GM23248 (cell line): ENCODE measurements around the gene ARHGAP45. TPM values are rescaled to one million over a fixed set of nuclear protein-coding genes. Genes with fewer than 3 reads are reported as not detected.

Source experiments
- DNase-seq: peaks from one replicate; pipeline ENCODE4 v3.0.0-alpha.2; 2015
- H2AFZ ChIP-seq: fragments of 200-600 bp; sonication (generic); 2 replicates; pipeline ENCODE4 v1.6.1; 2016; ENCODE audit warnings: antibody characterized with exemption
- H3F3A ChIP-seq: fragments of 200-600 bp; sonication (generic); 2 replicates; pipeline ENCODE4 v1.6.1; 2016; ENCODE audit warnings: mild to moderate bottlenecking, antibody characterized with exemption, mixed run types; ENCODE audit not compliant: insufficient read depth
- H3K27ac ChIP-seq: fragments of 200-600 bp; sonication (generic); 2 replicates; pipeline ENCODE4 v1.5.1; 2016; ENCODE audit warnings: mild to moderate bottlenecking
- H3K27me3 ChIP-seq: fragments of 200-600 bp; sonication (generic); replicated peaks from 2 replicates; pipeline ENCODE4 v1.6.1; 2016; ENCODE audit warnings: mild to moderate bottlenecking; ENCODE audit not compliant: insufficient read depth
- H3K36me3 ChIP-seq: fragments of 200-600 bp; sonication (generic); 2 replicates; pipeline ENCODE4 v1.6.1; 2016; ENCODE audit warnings: low read depth, mild to moderate bottlenecking
- H3K4me1 ChIP-seq: fragments of 200-600 bp; sonication (generic); 2 replicates; pipeline ENCODE4 v1.6.1; 2016; ENCODE audit warnings: mild to moderate bottlenecking; ENCODE audit not compliant: insufficient read depth
- H3K4me2 ChIP-seq: fragments of 200-600 bp; sonication (generic); one replicate; pipeline ENCODE4 v1.6.1; 2016; ENCODE audit warnings: mild to moderate bottlenecking; ENCODE audit not compliant: unreplicated experiment
- H3K4me3 ChIP-seq: fragments of 200-600 bp; sonication (generic); 2 replicates; pipeline ENCODE4 v1.5.1; 2016; ENCODE audit warnings: mild to moderate bottlenecking
- H3K79me2 ChIP-seq: fragments of 200-600 bp; sonication (generic); 2 replicates; pipeline ENCODE4 v1.6.1; 2016; ENCODE audit warnings: mild to moderate bottlenecking; ENCODE audit not compliant: insufficient read depth
- H3K9ac ChIP-seq: fragments of 200-600 bp; sonication (generic); 2 replicates; pipeline ENCODE4 v1.6.1; 2016; ENCODE audit warnings: mild to moderate bottlenecking
- H3K9me2 ChIP-seq: fragments of 200-600 bp; sonication (generic); 2 replicates; pipeline ENCODE4 v1.6.1; 2016; ENCODE audit warnings: mixed run types, mild to moderate bottlenecking, moderate library complexity; ENCODE audit not compliant: insufficient read depth
- H3K9me3 ChIP-seq: fragments of 200-600 bp; sonication (generic); one replicate; pipeline ENCODE4 v1.6.1; 2017; ENCODE audit warnings: low read depth
- H4K20me1 ChIP-seq: fragments of 200-600 bp; sonication (generic); 2 replicates; pipeline ENCODE4 v1.6.0; 2016; ENCODE audit not compliant: insufficient read depth
- EZH2 ChIP-seq: fragments of 200-600 bp; sonication (generic); IDR thresholded peaks from 2 replicates; pipeline ENCODE4 v1.6.1; 2018; ENCODE audit warnings: antibody characterized with exemption, mild to moderate bottlenecking; ENCODE audit not compliant: insufficient read depth, poor library complexity, severe bottlenecking
- EZH2phosphoT487 ChIP-seq: fragments of 200-600 bp; sonication (generic); IDR thresholded peaks from 2 replicates; pipeline ENCODE4 v1.6.1; 2018; ENCODE audit warnings: antibody characterized with exemption, moderate library complexity, mild to moderate bottlenecking, low read depth; ENCODE audit not compliant: insufficient read depth
- WGBS, 2 experiments: methylation state at CpG; one replicate each; pipeline ENCODE4 v1.1.6; 2015 to 2017; ENCODE audit warnings: low lambda C conversion rate in 2 of 2, low coverage in 1 of 2; ENCODE audit errors: missing lambda C conversion rate in 2 of 2; 5-methylcytosine and 5-hydroxymethylcytosine counted together
- in situ Hi-C: fragments of 300-500 bp; cut with MboI; formaldehyde crosslinking; loops from 2 replicates; pipeline ENCODE4 v1.15.0; 2020
- polyA plus RNA-seq: library from polyadenylated mRNA; unstranded; fragments of >200 nt; fragmentation: Nextera tagmentation; extraction: Ambion mirVana; gene quantifications from 2 replicates; pipeline ENCODE4 v1.2.1, GENCODE V29; 2016
- total RNA-seq: library from RNA; depleted of rRNA; stranded (reverse); fragments of >200 nt; shearing (Covaris generic); gene quantifications from 2 replicates; pipeline ENCODE4 v1.2.3, GENCODE V29; 2014

The ARHGAP45 gene
- total and polyA plus RNA-seq, 2 experiments from 2014 or later, result 3.5 to 6.3 TPM

- Histone ChIP-seq H2AFZ (no peak overlapping the region), H3K27me3 (no peaks in the 10 kb centered on the region), H3K4me3 (no peak overlapping the region), H3K9me3 (no peaks in the 10 kb centered on the region), H3K9me2 (no peaks in the 10 kb centered on the region), H3F3A (no peaks in the 10 kb centered on the region), H3K36me3 (no peaks in the 10 kb centered on the region), H4K20me1 (no peaks in the 10 kb centered on the region), H3K4me2 (no peak overlapping the region), H3K4me1 (no peaks in the 10 kb centered on the region), H3K27ac (no peak overlapping the region), H3K79me2 (no peaks in the 10 kb centered on the region), H3K9ac (no peak overlapping the region)
- 39 to 50% methylated on average over 6 to 11 of the region's 11 CpGs for WGBS, 2 experiments
- TF ChIP-seq EZH2phosphoT487 (no peak), EZH2 (no peak)
- no peak for DNase-seq
- in situ Hi-C loops, result no loop called here
Measured at GRCh38 chr19:1049800-1050199, 17.2 kb upstream of the ARHGAP45 start.

DNA sequence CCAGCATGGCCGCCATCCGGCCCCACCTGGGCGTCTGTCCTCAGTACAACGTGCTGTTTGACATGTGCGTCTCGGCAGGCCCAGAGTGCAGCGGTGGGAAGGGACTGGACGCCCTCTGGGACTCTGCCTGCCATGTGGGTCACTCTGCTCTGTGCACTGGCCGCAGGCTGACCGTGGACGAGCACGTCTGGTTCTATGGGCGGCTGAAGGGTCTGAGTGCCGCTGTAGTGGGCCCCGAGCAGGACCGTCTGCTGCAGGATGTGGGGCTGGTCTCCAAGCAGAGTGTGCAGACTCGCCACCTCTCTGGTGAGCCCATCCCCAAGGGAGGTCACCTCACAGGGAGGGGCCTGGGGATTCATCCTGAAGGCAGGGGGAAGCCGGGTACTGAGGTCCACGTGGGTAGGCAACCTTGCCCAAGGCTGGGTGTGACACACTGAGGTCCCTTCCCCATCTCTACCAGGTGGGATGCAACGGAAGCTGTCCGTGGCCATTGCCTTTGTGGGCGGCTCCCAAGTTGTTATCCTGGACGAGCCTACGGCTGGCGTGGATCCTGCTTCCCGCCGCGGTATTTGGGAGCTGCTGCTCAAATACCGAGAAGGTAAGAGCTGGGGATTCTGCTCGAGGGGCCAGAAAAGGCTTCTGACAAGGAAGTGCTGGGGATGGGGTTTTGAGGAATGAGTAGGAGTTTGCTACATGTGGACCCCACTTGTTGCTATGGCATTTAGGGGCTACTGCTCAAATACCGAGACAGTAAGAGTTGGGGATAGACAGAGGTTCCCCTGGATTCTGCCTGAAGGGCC lies 15.8 kb upstream of the ARHGAP45 start:
- no peak overlapping the region for H3K4me2 ChIP-seq
- no peaks in the 10 kb centered on the region for H3F3A ChIP-seq
- TF ChIP-seq EZH2, result no peak
- no peak for TF ChIP-seq EZH2phosphoT487
- H4K20me1 ChIP-seq, result no peaks in the 10 kb centered on the region
- no peaks in the 10 kb centered on the region for H3K9me3 ChIP-seq
- H3K36me3 ChIP-seq, result no peaks in the 10 kb centered on the region
- no peak overlapping the region for H2AFZ ChIP-seq
- no peaks in the 10 kb centered on the region for H3K4me1 ChIP-seq
- H3K9ac ChIP-seq, result no peak overlapping the region
- no peak for DNase-seq
- H3K79me2 ChIP-seq, result no peaks in the 10 kb centered on the region
- H3K27ac ChIP-seq, result no peak overlapping the region
- no peak overlapping the region for H3K4me3 ChIP-seq
- no peaks in the 10 kb centered on the region for H3K9me2 ChIP-seq
- no peaks in the 10 kb centered on the region for H3K27me3 ChIP-seq
- WGBS, 2 experiments, result 76 to 77% methylated on average over 30 to 31 of the region's 31 CpGs
- in situ Hi-C loops, result no loop called here

DNA sequence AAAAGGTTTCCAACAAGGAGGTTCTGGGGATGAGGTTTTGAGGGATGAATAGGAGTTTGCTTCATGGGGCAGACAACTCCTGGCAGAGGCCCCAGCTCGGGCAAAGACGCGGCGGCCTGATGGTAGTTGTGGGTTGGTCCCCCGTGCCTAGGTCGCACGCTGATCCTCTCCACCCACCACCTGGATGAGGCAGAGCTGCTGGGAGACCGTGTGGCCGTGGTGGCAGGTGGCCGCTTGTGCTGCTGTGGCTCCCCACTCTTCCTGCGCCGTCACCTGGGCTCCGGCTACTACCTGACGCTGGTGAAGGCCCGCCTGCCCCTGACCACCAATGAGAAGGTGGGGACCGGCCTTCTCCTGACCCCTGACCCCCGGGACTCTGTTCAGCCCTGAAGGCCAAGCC lies 15.2 kb upstream of the ARHGAP45 start:
- no peak for TF ChIP-seq EZH2
- no peak for TF ChIP-seq EZH2phosphoT487
- Histone ChIP-seq H3K27me3 (no peaks in the 10 kb centered on the region), H3K4me2 (no peak overlapping the region), H3K4me3 (no peak overlapping the region), H3K27ac (no peak overlapping the region), H3K9ac (no peak overlapping the region), H4K20me1 (no peaks in the 10 kb centered on the region), H3K79me2 (no peaks in the 10 kb centered on the region), H3K4me1 (no peaks in the 10 kb centered on the region), H2AFZ (no peak overlapping the region), H3F3A (no peaks in the 10 kb centered on the region), H3K9me3 (no peaks in the 10 kb centered on the region), H3K36me3 (no peaks in the 10 kb centered on the region), H3K9me2 (no peaks in the 10 kb centered on the region)
- in situ Hi-C loops, result no loop called here
- 76 to 79% methylated on average over 17 of the region's 17 CpGs for WGBS, 2 experiments
- no peak for DNase-seq

- DNase-seq, result no peak
- no peak overlapping the region for H3K27ac ChIP-seq
- H3K9ac ChIP-seq, result no peak overlapping the region
- H4K20me1 ChIP-seq, result no peaks in the 10 kb centered on the region
- in situ Hi-C loops, result no loop called here
- H3K9me3 ChIP-seq, result no peaks in the 10 kb centered on the region
- no peaks in the 10 kb centered on the region for H3K27me3 ChIP-seq
- no peak overlapping the region for H3K4me2 ChIP-seq
- WGBS, 2 experiments, result 36 to 48% methylated on average over 2 to 5 of the region's 5 CpGs
- H2AFZ ChIP-seq, result no peak overlapping the region
- no peaks in the 10 kb centered on the region for H3K4me1 ChIP-seq
- no peaks in the 10 kb centered on the region for H3K36me3 ChIP-seq
- no peak for TF ChIP-seq EZH2
- no peak for TF ChIP-seq EZH2phosphoT487
- no peak overlapping the region for H3K4me3 ChIP-seq
- no peaks in the 10 kb centered on the region for H3K9me2 ChIP-seq
- no peaks in the 10 kb centered on the region for H3F3A ChIP-seq
- no peaks in the 10 kb centered on the region for H3K79me2 ChIP-seq
Measured at GRCh38 chr19:1052349-1052975, 14.5 kb upstream of the ARHGAP45 start.
